ENCODE results near the gene ASCL2. TPM values are rescaled to one million over a fixed set of nuclear protein-coding genes. Genes with fewer than 3 reads are reported as not detected.

Gene ASCL2
- total RNA-seq, 3 donors from 2014 or later (not counting 1 experiment from before 2014, with no cell fraction given): 10.8 to 16.8 (median 16.0) TPM

GRCh38 chr11:2221024-2221423, 49.4 kb downstream of the ASCL2 start:
- 76% methylated on average over 1 of the region's 1 CpG for WGBS (ENCODE audit: insufficient coverage)

GRCh38 chr11:2220173-2220771, 50.1 kb downstream of the ASCL2 start:
- Histone ChIP-seq H3K27me3 (ENCODE audit: control insufficient read depth, insufficient read depth, low read length) (no peaks in the 10 kb centered on the region), H3K4me1 (ENCODE audit: control insufficient read depth, insufficient read depth, low read length) (peaks cover 32% of the 10 kb centered on the region), H3K9me3 (ENCODE audit: control insufficient read depth, insufficient read depth, low read length) (no peaks in the 10 kb centered on the region), H3K27ac (ENCODE audit: low read length) (no peak overlapping the region), H3K4me3 (ENCODE audit: low read length) (no peak overlapping the region), H3K36me3 (ENCODE audit: control insufficient read depth, insufficient read depth, low read length) (no peaks in the 10 kb centered on the region)
- Mint-ChIP-seq H3K27me3 (ENCODE audit: low read depth in 2 of 2) (peaks cover 11% of the 10 kb centered on the region in 2 donors), H3K9me3 (peaks cover 2 to 11% of the 10 kb centered on the region in 2 donors), H3K36me3 (peaks cover 16% of the 10 kb centered on the region), H3K4me3 (no peak overlapping the region), H3K4me1 (peaks cover 4 to 21% of the 10 kb centered on the region in 2 donors), H3K27ac (no peak overlapping the region)
- TF ChIP-seq CTCF (IDR thresholded peaks at IDR 0.05): no peak
- ATAC-seq: no peak
- intact Hi-C loops (cut with micrococcal nuclease): no loop called here
- no peak for DNase-seq
- WGBS (ENCODE audit: insufficient coverage): 79% methylated on average over 3 of the region's 3 CpGs

More at GRCh38 chr11:2221024-2221423, 49.4 kb downstream of the ASCL2 start:
- no peaks in the 10 kb centered on the region for H3K36me3 ChIP-seq (ENCODE audit: control insufficient read depth, insufficient read depth, low read length)
- Mint-ChIP-seq H3K4me3 (no peak overlapping the region), H3K9me3 (peaks cover 2 to 11% of the 10 kb centered on the region in 2 donors), H3K27ac (no peak overlapping the region), H3K4me1 (peaks cover 4 to 21% of the 10 kb centered on the region in 2 donors), H3K36me3 (peaks cover 16% of the 10 kb centered on the region), H3K27me3 (ENCODE audit: low read depth in 2 of 2) (peaks cover 11% of the 10 kb centered on the region in 2 donors)
- H3K27me3 ChIP-seq (ENCODE audit: control insufficient read depth, insufficient read depth, low read length): no peaks in the 10 kb centered on the region
- H3K4me1 ChIP-seq (ENCODE audit: control insufficient read depth, insufficient read depth, low read length): peaks cover 28% of the 10 kb centered on the region
- TF ChIP-seq CTCF (IDR thresholded peaks at IDR 0.05): no peak
- intact Hi-C loops (cut with micrococcal nuclease): no loop called here
- no peak for DNase-seq
- H3K27ac ChIP-seq (ENCODE audit: low read length): no peak overlapping the region
- no peak for ATAC-seq
- no peak overlapping the region for H3K4me3 ChIP-seq (ENCODE audit: low read length)
- H3K9me3 ChIP-seq (ENCODE audit: control insufficient read depth, insufficient read depth, low read length): no peaks in the 10 kb centered on the region

DNA sequence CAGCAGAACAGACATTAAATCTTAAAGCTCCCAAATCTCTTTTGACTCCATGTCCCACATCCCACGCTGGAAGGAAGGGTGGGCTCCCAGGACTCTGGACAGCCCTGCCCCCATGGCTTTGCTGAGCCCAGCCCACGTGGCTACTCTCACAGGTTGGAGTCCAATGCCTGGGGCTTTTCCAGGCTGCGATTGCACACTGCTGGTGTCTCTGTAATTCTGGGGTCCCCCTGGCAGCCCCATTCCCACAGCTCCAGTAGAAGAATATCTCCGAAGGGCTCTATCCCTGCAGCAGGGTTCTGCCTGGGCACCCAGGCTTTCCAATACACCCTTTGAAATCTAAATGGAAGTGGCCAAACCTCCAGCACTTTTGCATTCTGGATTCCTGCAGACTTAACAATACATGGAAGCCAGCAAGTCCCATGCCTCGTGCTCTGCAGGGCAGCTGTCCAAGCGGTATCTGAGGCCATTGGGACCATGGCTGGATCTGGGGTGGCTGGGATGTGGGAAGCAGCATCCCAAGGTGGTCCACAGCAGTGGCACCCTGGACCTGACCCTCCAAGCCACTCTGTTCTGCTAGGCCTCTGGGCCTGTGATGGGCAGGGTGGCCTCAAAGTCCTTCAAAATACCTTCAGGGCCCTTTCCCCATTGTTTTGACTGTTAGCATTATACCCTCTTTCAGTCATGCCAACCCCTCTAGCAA, 50.9 kb downstream of the ASCL2 start:
- Histone ChIP-seq H3K4me3 (ENCODE audit: low read length) (no peak overlapping the region), H3K4me1 (ENCODE audit: control insufficient read depth, insufficient read depth, low read length) (peaks cover 34% of the 10 kb centered on the region), H3K27me3 (ENCODE audit: control insufficient read depth, insufficient read depth, low read length) (no peaks in the 10 kb centered on the region), H3K9me3 (ENCODE audit: control insufficient read depth, insufficient read depth, low read length) (no peaks in the 10 kb centered on the region), H3K27ac (ENCODE audit: low read length) (no peak overlapping the region), H3K36me3 (ENCODE audit: control insufficient read depth, insufficient read depth, low read length) (no peaks in the 10 kb centered on the region)
- DNase-seq (no peak), ATAC-seq (no peak)
- Mint-ChIP-seq H3K36me3 (peaks cover 16% of the 10 kb centered on the region), H3K27ac (no peak overlapping the region), H3K9me3 (peaks cover 2 to 10% of the 10 kb centered on the region in 2 donors), H3K4me1 (peaks cover 12 to 28% of the 10 kb centered on the region in 2 donors), H3K4me3 (no peak overlapping the region), H3K27me3 (ENCODE audit: low read depth in 2 of 2) (peaks cover 11% of the 10 kb centered on the region in 2 donors)
- intact Hi-C loops (cut with micrococcal nuclease): loop anchor here (5.0 kb wide), 1 partner anchor 297 kb away; no protein-coding TSS in a partner anchor
- 94% methylated on average over 6 of the region's 6 CpGs for WGBS (ENCODE audit: insufficient coverage)
- no peak for TF ChIP-seq CTCF (IDR thresholded peaks at IDR 0.05)

Other genes with a start within 250 kb of the ASCL2 start
- not detected for gene IGF2, start 131.2 kb downstream of the ASCL2 start, total RNA-seq
- not detected for gene INS, start 109.4 kb downstream of the ASCL2 start, total RNA-seq
- gene TH, start 98.8 kb downstream of the ASCL2 start, total RNA-seq: not detected
- 100 to 1,000 TPM; 227 to 325 (median 237) TPM for gene C11orf21, start 31.3 kb upstream of the ASCL2 start, total RNA-seq
- gene TSPAN32, start 31.4 kb upstream of the ASCL2 start, total RNA-seq: 100 to 1,000 TPM; 268 to 327 (median 299) TPM
- 100 to 1,000 TPM; 263 to 292 (median 263) TPM for gene CD81, start 106.7 kb upstream of the ASCL2 start, total RNA-seq
- gene TSSC4, start 130.2 kb upstream of the ASCL2 start, total RNA-seq: 10 to 100 TPM; 52.8 to 67.9 (median 59.3) TPM
- gene TRPM5, start 173.9 kb upstream of the ASCL2 start, total RNA-seq: not detected
- 1 to 10 TPM; 1.9 to 7.8 (median 3.3) TPM for gene KCNQ1, start 174.4 kb upstream of the ASCL2 start, total RNA-seq

All from natural killer cell (primary cell).